Stimulated activated CD4-positive, alpha-beta T cell treated with anti-CD3 and anti-CD28 coated beads, TNF-alpha, amount 100 ng/mL, for 24 hours (primary cell): ENCODE results near the gene LDLR.
"Not testable (repeated sequence)": the region's sequence is repeated elsewhere in the genome, so short reads cannot be mapped to it uniquely, and the experiment has no call there.

Source experiments
- DNase-seq, 3 experiments: peaks; one replicate each; pipeline ENCODE4 v3.0.0-alpha.2; 2020; ENCODE audit warnings: low read depth in 3 of 3

Gene LDLR

DNA sequence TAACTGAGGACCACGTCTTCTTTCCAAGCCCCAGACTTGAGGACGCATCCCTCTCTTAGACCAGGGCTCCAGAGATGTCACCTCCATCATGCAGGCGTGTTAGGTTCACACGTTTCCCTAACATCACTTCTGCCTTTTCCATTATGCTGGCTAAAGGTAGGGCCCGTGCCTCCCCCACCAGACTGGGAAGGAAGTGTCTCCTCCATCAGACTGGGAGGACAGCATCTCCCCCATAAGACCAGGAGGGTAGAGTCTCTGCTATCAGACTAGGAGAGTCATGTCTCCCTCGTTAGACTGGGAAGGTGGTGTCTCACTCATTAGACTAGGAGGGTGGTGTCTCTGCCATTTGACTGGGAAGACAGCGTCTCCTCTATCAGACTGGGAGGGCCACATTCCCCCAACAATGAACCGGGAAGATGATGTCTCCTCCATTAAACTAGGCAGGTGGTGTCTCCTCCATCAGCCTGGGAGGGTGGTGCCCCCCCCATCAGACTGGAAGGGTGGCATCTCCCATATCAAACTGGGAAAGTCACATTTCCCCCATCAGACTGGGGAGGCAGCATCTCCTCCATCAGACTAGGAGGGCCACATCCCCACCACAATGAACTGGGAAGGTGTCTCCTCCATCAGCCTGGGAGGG lies 84.4 kb downstream of the LDLR start:
- DNase-seq = no peak

DNA sequence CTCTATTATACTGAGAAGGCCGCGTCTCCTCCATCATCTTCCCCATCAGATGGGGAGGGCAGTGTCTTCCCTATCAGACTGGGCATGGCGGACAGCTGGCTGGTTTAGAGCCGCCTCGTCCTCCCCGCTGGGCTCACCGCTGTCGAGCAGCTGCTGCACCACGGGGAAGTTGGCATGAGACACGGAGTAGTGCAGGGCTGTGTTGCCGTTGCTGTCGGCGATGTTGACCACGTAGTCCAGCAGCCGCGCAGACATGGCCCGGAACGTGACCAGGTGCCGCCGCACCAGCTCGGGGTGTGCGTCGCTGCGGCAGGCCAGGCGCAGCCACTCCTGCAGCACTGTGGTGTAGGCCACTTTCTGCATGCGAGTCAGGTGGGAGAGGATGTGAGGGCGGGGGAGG lies 85.1 kb downstream of the LDLR start:
- DNase-seq = no peak

DNA sequence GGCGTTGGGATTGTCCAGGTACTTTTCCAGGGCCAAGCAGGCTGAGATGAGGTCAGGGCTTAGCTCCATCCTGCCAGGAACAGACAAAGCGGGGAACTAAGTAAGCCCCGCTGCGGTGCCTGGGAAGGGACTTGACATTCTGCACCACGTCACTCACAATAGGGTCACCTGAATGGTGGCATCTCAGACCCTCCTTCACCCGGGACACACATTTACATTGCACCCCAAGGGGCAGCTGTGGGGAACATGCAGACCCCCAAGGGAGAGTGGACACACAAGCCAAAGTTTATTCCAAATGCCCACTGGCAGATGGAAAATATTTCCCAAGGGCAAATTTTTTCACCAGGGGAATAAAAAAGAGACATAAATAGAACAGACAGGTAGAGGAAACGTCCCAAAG lies 86.7 kb downstream of the LDLR start:
- DNase-seq = no peak

DNA sequence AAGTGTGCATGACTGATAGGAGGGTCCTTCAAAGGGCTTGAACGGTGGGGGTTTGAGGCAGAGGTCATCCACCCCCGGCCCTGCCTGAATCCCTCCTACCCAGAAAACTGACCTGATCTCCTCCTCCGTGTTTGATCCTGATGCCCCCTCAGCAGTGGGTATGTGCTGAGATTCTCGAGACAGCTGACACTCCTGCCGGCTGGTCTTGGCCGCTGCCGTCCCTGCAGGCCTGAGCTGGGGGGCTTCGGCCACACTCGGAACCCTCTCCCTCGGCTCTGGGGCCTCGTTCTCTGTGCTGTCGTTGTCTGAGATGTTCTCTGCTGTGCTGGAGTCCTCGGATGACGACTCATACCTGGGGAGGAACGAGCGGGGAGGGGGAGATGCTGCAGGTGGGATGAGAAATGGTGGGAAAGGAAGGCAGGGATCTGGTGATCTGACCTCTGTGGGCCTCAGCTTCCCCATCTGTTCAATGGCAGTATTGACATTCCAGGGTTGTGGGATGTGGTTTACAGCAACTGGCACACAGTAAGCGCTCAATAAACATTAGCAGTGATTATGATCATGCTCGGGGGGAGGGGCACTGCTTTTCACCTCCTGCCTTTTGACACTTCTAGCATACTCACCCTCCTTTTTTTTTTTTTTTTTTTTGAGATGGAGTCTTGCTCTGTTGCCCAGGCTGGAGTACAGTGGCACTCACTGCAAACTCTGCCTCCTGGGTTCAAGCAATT lies 87.4 kb downstream of the LDLR start:
- no peak for DNase-seq

DNA sequence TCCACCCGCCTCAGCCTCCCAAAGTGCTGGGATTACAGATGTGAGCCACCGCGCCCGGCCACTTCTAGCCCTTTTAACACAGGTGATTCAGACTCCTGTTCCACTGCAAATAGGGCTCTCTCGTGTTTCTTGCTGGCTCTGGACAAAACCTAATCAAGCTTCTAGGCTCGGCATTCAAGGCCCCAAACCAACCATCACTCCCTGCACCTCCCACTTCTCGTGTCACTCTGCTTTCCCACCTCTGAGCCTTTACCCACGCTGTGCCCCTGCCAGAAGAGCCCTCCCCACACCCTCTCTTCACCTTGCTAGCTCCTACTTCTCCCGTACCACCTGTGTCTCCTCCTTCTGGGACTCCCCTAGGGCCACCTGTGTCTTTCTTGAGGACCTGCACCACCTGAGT lies 88.3 kb downstream of the LDLR start:
- DNase-seq = no peak

DNA sequence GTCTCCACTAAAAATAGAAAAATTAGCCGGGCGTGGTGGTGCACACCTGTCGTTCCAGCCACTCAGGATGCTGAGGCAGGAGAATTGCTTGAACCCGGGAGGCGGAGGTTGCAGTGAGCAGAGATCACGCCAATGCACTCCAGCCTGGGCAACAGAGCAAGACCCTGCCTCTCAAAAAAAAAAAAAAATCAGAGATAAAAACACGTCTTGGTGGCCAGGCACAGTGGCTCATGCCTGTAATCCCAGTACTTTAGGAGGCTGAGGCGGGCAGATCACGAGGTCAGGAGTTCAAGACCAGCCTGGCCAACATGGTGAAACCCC lies 89.8 kb downstream of the LDLR start:
- not testable (repeated sequence) for DNase-seq

DNA sequence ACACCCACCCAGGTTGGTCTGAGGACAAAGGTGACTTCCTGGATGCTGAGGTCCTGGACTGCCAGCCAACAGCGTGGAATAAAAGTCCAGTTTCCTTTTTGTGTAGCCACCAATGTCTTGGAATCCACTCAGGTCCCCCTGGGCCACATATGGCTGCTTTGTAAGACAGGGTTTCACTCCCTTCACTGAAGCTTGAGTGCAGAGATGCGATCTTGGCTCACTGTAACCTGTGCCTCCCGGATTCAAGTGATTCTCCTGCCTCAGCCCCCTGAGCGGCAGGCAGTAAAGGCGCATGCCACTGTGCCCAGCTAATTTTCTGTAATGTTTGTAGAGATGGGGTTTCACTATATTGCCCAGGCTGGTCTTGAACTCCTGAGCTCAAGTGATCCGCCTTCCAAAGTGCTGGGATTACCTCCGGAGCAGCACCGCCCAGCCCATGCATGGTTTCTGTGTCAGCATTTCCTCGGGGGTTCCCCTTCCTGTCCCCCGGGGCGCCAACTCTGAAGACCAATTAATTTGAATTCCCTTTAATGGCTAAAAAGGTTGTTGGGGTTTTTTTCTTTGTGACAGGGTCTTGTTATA lies 90.5 kb downstream of the LDLR start:
- DNase-seq = no peak

DNA sequence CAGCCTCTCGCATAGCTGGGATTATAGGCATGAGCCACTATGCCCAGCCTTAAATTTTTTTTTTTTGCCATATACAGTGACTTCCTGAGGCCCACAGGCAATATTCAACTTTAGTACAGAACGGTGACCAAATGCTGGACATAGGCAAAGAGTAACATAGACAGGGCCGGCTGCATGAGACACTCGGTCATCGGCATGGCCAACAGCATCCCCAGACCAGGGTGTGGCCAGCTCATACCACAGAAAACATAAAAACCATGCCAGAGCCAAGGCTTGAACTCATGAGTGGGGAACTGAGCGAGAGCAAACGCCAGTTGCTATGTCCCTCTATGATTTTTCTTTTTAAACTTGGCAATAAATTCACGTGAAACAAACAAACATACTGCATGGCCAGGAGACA lies 91.1 kb downstream of the LDLR start:
- no peak for DNase-seq

DNA sequence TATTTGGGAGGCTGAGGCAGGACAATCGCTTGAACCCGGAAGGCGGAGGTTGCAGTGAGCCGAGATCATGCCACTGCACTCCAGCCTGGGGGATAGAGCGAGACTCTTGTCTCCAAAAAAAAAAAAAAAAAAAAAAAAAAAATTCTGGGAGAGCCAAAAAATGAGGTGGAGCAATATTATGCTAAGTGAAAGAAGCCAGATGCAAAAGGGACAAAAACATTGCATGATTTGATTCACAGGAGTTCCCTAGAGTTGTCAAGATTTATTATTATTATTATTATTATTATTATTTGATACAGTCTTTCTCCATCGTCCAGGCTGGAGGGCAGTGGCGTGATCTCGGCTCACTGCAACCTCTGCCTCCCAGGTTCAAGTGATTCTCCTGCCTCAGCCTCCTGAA lies 91.7 kb downstream of the LDLR start:
- not testable (repeated sequence) for DNase-seq

DNA sequence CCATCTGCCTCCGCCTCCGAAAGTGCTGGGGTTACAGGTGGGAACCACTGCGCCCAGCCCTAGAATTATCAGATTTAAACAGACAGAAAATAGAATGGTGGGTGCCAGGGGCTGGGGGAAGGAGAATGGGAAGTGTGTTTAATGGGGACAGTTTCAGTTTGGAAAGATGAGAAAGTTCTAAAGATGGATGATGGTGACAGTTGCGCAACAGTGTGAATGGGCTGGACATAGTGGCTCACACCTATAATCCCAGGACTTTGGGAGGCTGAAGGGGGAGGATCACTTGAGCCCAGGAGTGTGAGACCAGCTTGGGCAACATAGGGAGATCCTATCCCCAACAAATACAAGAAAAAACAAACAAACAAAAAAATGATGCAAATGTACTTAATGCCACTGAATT lies 92.2 kb downstream of the LDLR start:
- no peak for DNase-seq
